ENCODE measurements around the gene TMC4.
"Not testable (repeated sequence)": the region's sequence is repeated elsewhere in the genome, so short reads cannot be mapped to it uniquely, and the experiment has no call there.

DNA sequence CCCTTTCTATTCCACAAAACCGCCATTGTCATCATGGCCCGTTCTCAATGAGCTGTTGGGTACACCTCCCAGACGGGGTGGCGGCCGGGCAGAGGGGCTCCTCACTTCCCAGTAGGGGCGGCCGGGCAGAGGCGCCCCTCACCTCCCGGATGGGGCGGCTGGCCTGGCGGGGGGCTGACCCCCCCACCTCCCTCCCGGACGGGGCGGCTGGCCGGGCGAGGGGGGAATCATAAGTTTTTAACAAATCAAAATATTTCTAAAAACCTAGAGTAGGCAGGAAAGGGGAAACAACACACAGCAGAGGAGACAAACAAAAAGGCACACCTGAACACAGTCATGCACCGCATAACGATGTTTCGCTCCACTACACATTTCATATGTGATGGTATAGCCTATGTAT is 41.8 kb upstream of the TMC4 start:
- TF ChIP-seq, protein P1, sequence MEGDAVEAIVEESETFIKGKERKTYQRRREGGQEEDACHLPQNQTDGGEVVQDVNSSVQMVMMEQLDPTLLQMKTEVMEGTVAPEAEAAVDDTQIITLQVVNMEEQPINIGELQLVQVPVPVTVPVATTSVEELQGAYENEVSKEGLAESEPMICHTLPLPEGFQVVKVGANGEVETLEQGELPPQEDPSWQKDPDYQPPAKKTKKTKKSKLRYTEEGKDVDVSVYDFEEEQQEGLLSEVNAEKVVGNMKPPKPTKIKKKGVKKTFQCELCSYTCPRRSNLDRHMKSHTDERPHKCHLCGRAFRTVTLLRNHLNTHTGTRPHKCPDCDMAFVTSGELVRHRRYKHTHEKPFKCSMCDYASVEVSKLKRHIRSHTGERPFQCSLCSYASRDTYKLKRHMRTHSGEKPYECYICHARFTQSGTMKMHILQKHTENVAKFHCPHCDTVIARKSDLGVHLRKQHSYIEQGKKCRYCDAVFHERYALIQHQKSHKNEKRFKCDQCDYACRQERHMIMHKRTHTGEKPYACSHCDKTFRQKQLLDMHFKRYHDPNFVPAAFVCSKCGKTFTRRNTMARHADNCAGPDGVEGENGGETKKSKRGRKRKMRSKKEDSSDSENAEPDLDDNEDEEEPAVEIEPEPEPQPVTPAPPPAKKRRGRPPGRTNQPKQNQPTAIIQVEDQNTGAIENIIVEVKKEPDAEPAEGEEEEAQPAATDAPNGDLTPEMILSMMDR (conservative IDR thresholded peaks at IDR 0.05; ENCODE audit: low read length) = not testable (repeated sequence)
- TF ChIP-seq EZH2phosphoT487 (IDR thresholded peaks at IDR 0.05; ENCODE audit: borderline replicate concordance) = not testable (repeated sequence)
